GM12872 (cell line): ENCODE results near the gene PAXX.

Source experiments
- TF ChIP-seq, protein P1 (sequence below): IDR thresholded peaks from 3 replicates; pipeline ENCODE4 v1.5.1; 2011; ENCODE audit warnings: low read depth, mild to moderate bottlenecking, low read length, moderate library complexity; ENCODE audit not compliant: insufficient read depth

The PAXX gene

DNA sequence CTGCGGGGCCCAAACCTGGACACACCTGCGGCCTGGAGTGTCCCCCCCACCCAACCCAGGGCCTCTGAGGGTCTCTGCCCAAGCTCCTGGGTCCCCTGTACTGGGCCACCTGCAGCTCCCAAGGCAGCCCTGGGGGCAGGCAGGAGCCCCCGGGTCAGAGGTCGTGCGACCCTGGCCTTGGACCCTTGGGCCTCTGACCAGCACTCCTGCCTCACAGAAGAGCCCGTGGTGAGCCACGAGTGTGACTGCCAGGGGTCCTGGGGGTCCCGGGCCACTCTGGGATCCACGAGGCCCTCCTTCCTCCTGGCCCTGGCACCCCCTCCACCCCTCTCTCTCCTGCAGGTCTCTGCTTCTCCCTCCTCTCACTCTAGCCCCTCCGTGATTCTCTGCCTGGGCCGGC, 19.9 kb upstream of the PAXX start:
- TF ChIP-seq, protein P1, sequence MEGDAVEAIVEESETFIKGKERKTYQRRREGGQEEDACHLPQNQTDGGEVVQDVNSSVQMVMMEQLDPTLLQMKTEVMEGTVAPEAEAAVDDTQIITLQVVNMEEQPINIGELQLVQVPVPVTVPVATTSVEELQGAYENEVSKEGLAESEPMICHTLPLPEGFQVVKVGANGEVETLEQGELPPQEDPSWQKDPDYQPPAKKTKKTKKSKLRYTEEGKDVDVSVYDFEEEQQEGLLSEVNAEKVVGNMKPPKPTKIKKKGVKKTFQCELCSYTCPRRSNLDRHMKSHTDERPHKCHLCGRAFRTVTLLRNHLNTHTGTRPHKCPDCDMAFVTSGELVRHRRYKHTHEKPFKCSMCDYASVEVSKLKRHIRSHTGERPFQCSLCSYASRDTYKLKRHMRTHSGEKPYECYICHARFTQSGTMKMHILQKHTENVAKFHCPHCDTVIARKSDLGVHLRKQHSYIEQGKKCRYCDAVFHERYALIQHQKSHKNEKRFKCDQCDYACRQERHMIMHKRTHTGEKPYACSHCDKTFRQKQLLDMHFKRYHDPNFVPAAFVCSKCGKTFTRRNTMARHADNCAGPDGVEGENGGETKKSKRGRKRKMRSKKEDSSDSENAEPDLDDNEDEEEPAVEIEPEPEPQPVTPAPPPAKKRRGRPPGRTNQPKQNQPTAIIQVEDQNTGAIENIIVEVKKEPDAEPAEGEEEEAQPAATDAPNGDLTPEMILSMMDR, result no peak

DNA sequence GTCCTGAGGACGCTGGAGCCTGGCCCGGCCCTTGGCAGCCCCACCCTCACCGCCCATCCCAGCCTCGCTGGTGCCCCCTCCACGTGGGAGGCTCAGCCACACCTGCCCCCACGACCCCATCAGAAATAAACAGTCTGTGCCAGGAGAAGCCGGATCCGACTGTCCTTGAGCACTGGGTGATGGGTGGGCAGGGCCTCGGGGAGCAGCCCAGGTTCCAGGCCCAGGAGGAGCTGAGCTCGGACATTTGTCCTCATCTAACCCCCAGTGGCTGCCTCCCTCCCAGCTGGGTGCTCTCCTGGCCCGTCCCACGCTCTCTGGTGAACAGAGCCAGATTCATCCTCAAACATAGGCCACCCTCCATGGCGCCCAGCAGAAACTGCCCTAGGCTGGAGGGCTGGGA, 19.5 kb upstream of the PAXX start:
- TF ChIP-seq, protein P1, result no peak

DNA sequence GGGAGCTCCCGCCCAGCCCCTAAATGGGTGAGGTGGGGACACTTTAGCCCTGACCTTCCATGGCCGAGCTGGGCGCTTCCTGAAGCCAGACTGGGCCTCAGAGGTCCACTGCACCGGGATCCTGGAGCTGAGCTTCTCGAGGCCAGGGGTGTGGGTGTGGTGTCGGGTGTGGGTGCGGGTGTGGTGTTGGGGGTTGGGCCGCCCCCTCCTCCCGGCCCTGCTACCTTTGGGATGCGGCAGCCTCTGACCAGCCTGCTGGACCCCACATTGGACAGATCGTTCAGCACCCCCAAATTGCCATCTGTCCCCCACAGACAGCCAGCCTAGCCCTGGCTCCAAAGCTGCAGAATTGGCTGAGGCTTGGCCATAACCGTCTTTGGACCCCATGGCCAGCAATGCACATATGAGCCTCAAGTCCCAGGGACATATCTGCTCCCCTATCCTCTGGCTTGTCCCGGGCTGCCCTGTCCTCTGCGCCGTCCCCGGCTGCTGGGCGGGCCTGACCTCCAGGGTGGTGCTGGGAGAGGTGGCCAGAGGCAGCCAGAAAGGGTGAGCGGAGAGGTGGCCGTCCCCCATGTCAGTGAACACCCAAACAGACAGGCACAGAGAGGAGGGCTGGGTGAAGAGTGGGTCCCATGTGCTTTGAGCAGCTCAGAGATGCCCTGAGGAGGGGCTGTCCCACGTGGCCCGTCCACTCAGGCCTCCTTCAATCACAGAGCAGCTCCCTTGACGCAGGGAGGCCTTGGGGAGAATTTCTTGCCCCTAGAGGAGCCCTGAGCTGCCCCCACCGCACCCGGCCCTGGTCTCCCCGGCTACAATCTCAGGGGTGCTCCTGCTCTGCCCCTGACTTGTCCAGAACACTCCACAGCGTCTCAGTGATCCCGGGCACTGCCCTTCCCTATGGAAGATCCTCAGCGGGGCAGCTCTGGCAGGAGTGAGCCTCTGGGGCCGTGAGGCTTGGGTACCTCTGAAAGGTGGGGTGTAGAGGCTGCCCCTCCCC, 18.3 kb upstream of the PAXX start:
- TF ChIP-seq, protein P1, result no peak

DNA sequence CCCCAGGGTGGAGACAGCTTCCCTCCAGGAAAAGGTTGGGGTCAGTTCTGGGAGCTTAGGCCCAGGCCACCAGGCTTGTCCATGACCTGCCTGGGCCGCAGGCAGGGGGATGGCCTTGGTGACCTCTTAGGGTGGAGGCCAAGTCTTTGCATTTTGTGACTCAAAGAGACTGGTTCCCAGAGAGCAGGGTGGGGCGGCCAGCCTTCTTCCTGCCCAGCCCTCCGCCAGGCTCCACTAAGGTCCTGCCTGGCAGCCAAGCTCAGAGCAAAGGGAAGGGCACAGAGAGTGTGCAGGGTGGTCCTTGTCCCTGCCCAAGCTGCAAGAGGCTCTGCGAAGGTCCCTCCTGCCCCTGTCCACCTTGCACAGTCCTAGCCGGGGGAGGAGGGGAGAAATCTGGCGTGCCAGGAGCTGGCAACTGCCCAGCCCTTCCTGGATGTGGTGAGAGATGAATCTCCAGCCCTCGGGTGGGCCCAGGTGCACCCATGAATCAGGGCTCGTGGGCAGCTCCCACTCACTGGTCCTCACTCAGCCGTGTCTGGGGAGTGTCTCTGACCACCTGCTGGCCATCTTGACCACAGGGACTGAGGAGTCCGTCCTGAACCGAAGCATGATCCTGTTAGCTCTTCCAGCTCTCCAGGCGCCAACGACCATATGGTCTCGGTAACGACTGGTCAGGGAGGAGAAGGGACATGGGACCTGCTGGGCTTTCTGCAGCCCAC, 17.2 kb upstream of the PAXX start:
- TF ChIP-seq, protein P1, result no peak

DNA sequence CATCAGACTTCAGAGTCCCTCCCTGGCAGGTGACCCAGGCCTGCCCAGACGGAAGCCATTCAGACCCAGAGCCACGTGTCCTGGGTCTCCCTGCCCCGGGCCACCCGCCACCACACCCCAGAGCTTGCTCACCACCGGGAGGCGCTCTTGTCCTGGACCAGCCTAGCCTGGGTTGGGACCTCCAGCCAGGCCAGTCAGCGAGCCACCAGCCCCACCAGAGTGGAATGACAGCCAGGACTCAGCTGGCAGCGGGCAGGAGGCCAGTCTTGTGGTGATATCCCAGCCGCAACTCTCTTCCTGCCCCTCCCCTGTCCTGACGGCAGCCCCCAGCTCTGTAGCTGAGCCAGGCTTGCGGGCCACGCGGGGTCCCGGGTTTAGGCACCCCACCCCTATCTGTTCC, 16.6 kb upstream of the PAXX start:
- TF ChIP-seq, protein P1, result peak; percentile 37

DNA sequence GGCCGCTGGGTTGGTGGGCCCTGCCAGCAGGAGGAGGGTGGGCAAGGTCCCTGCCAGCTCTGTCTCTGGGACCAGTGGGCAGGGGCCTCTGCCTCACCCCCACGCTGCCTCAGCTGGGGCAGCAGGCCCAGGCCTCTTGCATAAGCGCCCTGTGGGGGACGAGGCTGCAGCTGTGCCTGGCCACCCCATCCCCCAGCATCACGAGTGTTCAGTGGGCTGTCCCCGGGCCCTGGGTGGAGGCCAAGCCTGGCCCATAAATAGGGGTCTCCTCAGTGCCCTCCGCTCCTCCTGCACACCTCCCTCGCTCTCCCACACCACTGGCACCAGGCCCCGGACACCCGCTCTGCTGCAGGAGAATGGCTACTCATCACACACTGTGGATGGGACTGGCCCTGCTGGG, 15.0 kb upstream of the PAXX start, which contains the start of gene PTGDS:
TSS of gene PTGDS (plus strand) at position 282 of the 400 bp plus-strand sequence. CDS start at position 357, 75 bp downstream.
- TF ChIP-seq, protein P1, result no peak

DNA sequence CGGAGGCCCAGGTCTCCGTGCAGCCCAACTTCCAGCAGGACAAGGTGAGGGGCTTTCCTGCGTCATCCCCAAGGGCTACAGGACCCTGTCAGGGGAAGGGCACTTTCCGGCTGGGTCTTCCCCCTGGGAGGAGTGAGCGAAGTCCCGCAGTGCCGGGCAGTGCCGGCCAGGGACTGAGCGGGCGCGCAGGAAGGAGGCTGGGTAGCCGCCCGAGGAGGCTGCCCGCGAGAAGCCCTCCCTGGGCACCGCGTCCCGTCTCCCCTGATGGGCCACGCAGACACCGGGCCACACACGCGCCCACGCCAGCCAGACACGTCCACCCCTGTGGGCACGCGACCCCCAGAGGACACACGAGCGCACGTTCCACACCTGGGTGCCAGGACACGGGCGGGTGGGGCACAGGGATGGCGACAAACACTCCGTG, 14.6 kb upstream of the PAXX start:
- TF ChIP-seq, protein P1, result no peak
